Stimulated activated CD8-positive, alpha-beta memory T cell treated with anti-CD3 and anti-CD28 coated beads, Interleukin-2, amount 100 ng/mL, for 1 hour (primary cell): ENCODE measurements around the gene MPC2.
"Not testable (repeated sequence)": the region's sequence is repeated elsewhere in the genome, so short reads cannot be mapped to it uniquely, and the experiment has no call there.

ENCODE experiments used
- DNase-seq, 2 donors: peaks; one replicate each; pipeline ENCODE4 v3.0.0-alpha.2; 2020; ENCODE audit warnings: low read depth in 2 of 2

Gene MPC2

DNA sequence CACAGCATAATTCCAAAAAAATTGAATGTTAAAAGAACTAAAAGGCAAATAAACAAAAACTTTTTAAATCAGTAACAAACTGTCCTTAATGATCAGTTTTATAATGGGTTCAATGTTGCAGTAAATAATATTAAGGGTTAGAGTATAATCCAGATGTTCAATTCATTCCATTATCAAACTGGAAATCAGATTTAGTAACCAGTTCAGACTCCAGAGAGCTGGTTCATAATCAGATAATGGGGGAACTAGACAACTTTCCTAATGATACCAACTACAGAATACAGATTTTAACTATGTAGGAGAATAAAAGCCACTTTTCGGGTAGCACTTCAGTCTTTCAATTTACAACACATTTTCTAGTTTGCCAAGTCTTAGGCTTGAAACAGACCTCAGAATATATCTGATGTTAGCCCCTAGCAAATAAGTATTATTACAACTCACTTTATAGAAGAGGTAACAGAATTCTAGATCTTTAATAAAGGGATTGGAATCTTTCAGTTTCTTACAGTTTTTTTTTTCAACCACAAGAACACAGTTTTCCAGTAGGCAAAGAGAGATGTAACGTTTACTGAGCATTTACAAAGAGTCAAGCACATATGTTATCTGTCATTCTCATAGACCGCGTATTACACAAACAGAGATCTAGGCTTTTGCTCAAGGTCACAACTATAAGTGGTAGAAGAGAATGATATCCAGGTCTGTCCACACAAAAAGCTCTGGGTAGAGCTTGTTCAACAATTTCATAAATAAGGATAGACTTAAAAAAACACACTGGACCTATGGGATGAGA, 2.3 kb downstream of the MPC2 start:
- DNase-seq, result no peak

DNA sequence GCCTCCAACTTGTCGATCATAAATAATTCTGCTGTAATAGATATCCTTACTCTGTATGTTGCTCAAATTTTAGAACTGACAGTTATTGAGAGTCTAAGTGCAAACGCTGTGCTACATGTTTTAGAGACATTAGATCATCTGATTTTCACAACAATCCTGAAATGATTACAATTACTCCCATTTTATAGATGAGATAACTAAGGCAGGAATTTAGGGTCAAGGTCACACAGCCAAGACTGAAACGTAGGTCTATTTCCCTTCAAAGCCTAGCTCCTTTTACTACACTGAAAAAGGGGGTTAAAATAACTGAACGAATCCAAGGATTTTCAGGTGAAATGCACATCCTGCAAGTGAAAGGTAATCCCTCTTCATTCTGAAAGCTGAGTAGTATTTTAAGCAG, 3.1 kb downstream of the MPC2 start:
- DNase-seq, result no peak

GRCh38 chr1:167929725-167930124, 7.1 kb downstream of the MPC2 start:
- DNase-seq, result no peak

- DNase-seq, result not testable (repeated sequence)
These were observed 8.0 kb downstream of the MPC2 start for GRCh38 chr1:167928919-167929318.

GRCh38 chr1:167928457-167928852, 8.4 kb downstream of the MPC2 start:
- no peak for DNase-seq

DNA sequence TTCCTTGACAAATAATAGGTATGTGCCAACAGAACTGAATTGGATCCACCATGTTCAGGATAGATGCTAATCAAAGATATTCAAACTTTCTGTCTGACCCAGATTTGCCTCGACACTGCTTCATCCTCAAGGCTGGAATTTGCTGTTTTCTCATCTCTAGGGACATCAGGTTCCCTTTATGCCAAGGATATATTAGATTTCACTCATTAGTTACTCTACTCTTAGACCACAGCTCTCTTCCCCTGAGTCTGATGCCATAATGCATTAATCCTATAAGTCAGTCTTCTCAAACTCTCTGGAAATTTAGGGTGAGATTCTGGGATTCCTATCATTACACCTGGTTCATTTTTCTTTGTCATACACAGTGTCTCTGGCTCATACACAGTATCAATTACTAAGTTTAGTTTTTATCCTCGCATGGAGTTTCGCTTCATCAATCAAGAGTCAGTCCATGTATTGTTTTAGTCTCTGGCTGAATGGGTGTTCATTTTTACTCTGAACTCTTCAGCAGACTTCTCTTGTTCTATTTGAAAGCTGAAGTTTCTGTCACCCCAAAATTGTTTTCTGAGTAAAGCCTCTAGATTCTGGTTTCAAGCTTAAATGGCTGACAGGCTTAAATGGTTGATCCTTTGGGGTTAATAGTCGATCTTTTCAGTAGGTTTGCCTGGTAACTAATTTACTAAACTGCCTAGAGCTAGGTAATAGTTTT, 9.7 kb downstream of the MPC2 start:
- no peak for DNase-seq

DNA sequence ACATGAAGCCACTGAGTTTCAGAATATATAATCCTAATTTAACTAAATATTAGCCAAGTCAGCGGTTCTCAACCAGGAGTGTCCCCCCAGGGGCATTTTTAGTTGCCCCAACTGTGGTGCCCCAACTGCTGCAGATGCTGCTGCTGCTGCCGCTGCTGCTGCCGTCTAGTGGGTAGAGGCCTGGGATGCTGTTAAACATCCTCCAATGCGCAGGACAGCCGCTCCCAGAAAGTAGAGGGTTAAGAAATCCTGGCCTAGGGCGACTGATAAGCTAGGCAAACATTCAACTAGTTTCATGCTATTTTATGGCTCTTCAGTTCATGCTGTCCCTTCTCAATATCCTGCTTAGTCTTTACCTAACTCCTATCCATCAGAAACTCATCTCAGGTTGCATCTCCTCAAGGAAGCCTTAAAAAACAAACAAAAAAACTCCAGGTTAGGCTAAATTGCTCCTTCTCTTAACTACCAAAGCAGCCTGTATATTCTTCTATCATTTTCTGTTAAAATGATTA, 10.3 kb downstream of the MPC2 start:
- no peak for DNase-seq

DNA sequence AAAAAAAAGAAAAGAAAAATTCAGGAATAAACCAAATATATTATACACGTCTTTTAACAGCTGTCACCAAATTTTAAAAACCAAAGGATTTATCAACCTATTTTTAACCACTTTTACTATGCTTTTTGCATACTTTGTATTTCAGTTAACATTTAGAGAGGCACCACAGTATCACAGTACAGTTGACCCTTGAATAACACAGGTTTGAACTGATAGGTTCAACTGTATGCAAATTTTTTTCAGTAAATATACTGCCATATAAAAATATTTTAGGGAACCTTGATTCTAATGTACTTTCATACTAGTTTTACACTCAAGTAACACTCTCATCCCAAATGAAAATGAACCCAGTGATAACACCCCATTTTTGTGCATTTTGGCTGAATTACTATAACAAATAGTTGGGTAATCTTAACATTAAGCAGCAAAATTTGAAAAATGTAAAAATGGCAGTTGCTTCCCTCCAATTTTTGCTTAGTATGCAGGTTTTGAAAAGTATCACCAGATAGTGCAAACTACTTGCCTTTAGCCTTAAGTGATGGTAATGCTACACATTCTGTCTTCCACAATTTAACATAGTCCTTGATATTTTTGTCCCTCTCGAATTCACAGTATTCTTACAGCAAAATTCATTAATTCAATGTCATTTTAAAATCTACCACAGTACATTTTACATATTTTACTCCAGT, 12.2 kb downstream of the MPC2 start:
- DNase-seq, result no peak

DNA sequence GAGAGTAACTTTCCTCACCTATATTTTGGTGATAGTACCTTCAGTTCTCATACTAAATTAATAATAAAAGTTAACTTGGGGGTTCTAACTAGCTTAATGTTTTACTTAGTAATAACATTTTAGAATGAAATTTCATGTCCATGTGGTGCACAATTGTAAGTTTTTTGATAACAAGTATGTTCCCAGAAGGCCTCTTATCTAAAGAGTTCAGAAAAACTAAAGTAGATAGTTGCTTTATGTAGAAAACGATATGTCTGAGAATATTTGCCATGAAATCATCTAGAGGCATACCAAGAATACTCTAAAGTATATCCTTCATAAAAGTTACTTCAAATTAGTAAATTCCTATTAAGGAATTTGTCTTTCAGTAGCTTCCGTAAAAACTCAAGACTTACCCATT, 12.8 kb downstream of the MPC2 start:
- no peak for DNase-seq

DNA sequence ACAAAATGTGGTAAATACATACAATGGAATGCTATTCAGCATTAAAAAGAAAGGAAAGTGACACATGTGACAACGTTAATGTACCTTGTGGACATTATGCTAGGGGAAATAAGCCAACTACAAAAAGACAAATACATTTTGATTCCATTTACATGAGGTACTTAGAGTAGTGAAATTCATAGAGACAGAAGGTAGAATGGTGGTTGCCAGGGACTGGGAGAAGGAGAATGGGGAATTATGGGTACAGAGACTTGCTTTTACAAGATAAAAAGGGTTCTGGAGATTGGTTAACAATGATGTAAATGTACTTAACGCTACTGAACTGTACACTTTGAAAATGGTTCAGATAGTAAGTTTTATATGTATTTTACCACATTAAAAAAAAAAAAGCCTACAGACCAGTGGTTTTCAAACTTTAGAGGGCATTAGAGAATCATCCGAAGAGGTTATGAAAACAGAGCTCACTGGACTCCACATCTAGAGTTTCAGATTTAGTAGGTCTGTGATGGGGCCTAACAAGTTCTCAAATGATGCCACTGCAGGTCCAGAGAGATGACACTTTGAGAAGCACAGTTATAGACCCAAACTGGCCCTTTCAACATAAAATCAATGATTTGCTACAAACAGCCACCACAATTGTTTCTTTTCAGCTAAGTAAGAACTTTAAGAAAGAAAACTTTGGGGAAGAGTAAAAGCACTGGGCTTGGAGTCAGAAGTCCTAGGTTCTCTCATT, 13.4 kb downstream of the MPC2 start:
- no peak for DNase-seq

GRCh38 chr1:167922611-167923074, 14.2 kb downstream of the MPC2 start:
- no peak for DNase-seq

DNA sequence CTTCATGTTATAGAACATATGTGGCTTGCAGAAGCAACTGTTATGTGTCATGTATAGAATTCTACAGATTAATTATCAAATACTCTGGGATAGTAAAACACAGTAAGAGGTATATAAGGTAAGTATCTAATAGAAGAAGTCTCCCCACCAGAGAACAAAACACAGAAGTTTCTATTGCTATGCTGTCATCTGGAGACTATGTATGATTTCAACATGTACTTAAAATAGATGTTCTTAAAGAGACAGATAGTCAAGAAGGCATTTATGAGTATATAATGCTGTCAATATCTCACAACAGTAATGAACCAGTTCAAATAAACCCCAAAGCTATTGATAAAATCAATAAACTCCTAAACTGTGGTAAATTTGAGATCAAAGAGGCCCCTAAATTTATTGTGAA, 14.8 kb downstream of the MPC2 start:
- no peak for DNase-seq

- DNase-seq, result no peak
These were observed 19.9 kb downstream of the MPC2 start for GRCh38 chr1:167916766-167917511.

- no peak for DNase-seq
These were observed 21.3 kb downstream of the MPC2 start for GRCh38 chr1:167915569-167915968.

GRCh38 chr1:167913895-167914496, 22.9 kb downstream of the MPC2 start, which contains the start of gene ADCY10:
ADCY10 (minus strand) TSS chr1:167914134; CDS start chr1:167905140, 8,994 bp downstream.
- no peak for DNase-seq

DNA sequence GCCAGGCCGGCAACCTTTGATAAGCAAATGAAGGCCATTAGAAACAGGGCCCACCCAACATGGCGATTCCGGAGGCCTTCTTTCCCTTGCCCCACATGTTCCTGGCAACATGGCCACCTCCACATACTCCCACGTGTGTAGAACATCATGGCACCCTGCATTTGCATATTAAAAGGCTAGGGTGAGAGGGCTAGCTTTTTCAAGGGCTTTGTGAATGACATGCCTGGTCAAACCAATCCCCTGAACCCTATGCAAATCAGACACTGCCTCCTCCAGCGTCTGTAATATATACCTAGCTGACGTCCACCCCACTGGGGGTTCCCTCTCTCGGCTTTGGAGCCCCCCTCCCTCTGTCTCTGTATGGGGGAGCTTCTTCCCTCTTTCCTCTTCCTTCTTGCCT, 24.6 kb downstream of the MPC2 start:
- DNase-seq, result no peak

- no peak for DNase-seq
These were observed 25.5 kb downstream of the MPC2 start for GRCh38 chr1:167911413-167911812.

- DNase-seq, result no peak
These were observed 26.3 kb downstream of the MPC2 start for GRCh38 chr1:167910530-167910929.

- DNase-seq, result no peak
These were observed 27.1 kb downstream of the MPC2 start for GRCh38 chr1:167909691-167910180.

DNA sequence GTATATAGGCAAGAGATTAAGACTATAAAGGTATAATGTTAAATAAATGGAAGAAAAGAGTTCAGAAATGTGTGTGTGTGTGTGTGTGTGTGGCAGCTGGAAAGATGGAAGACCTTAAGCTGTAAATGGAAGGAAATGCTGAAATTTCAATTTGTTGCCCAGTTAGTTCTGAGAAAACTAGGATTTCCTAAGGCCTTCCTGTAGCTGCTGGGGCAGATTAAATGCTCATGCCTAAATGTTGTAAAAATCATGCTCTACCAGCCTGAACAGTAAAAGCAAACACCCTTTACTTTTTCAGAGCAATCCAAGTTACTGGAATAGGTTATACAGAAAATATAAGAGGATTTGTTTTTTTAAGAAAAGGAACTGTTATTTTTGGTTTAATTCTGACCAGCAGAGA, 31.2 kb downstream of the MPC2 start:
- DNase-seq, result no peak
